H9 (cell line): ENCODE measurements around the gene CMTM8. TPM values are rescaled to one million over a fixed set of nuclear protein-coding genes. Genes with fewer than 3 reads are reported as not detected.

Source experiments
- DNase-seq: peaks from one replicate; pipeline ENCODE4 v3.0.0-alpha.2; 2017
- H2AFZ ChIP-seq: one replicate; pipeline ENCODE4 v1.6.1; 2013; ENCODE audit warnings: mild to moderate bottlenecking, low read length, control low read depth, moderate library complexity
- H2AK5ac ChIP-seq: 2 replicates; pipeline ENCODE4 v1.6.1; 2013; ENCODE audit warnings: low read length, control low read depth, mixed read lengths; ENCODE audit not compliant: insufficient read length
- H2BK120ac ChIP-seq: one replicate; pipeline ENCODE4 v1.6.1; 2013; ENCODE audit warnings: low read depth, mild to moderate bottlenecking, low read length, control low read depth, inconsistent platforms; ENCODE audit not compliant: poor library complexity, severe bottlenecking
- H2BK12ac ChIP-seq: 2 replicates; pipeline ENCODE4 v1.6.1; 2013; ENCODE audit warnings: low read length, control low read depth, mixed read lengths, low read depth; ENCODE audit not compliant: insufficient read length
- H2BK15ac ChIP-seq: 2 replicates; pipeline ENCODE4 v1.6.1; 2013; ENCODE audit warnings: low read depth, low read length, control low read depth
- H2BK20ac ChIP-seq: one replicate; pipeline ENCODE4 v1.6.1; 2013; ENCODE audit warnings: low read depth, mild to moderate bottlenecking, low read length, control low read depth, inconsistent platforms; ENCODE audit not compliant: poor library complexity, severe bottlenecking
- H2BK5ac ChIP-seq: 2 replicates; pipeline ENCODE4 v1.6.1; 2013; ENCODE audit warnings: low read length, control low read depth, mixed read lengths; ENCODE audit not compliant: insufficient read length
- H3K14ac ChIP-seq: 2 replicates; pipeline ENCODE4 v1.6.1; 2013; ENCODE audit warnings: low read length, control low read depth; ENCODE audit not compliant: insufficient read depth
- H3K18ac ChIP-seq: 2 replicates; pipeline ENCODE4 v1.6.1; 2013; ENCODE audit warnings: low read depth, mild to moderate bottlenecking, mixed read lengths, low read length, control low read depth; ENCODE audit not compliant: insufficient read length
- H3K23ac ChIP-seq: 2 replicates; pipeline ENCODE4 v1.6.1; 2013; ENCODE audit warnings: low read length, control low read depth, mixed read lengths, low read depth; ENCODE audit not compliant: insufficient read length
- H3K23me2 ChIP-seq: 2 replicates; pipeline ENCODE4 v1.6.1; 2013; ENCODE audit warnings: low read depth, mild to moderate bottlenecking, mixed read lengths, low read length, control low read depth; ENCODE audit not compliant: insufficient read length, poor library complexity, severe bottlenecking
- H3K27ac ChIP-seq: 2 replicates; pipeline ENCODE4 v1.5.1; 2013; ENCODE audit warnings: low read length, control low read depth, mixed read lengths, low read depth; ENCODE audit not compliant: insufficient read length
- H3K27me3 ChIP-seq: 2 replicates; pipeline ENCODE4 v1.6.1; 2013; ENCODE audit warnings: low read length, control low read depth, inconsistent platforms; ENCODE audit not compliant: insufficient read depth
- H3K4ac ChIP-seq: 2 replicates; pipeline ENCODE4 v1.6.1; 2013; ENCODE audit warnings: low read depth, mild to moderate bottlenecking, control low read depth, inconsistent platforms, low read length, moderate library complexity
- H3K4me1 ChIP-seq: 2 replicates; pipeline ENCODE4 v1.6.1; 2013; ENCODE audit warnings: low read length, control low read depth, inconsistent platforms; ENCODE audit not compliant: insufficient read depth
- H3K4me2 ChIP-seq: 2 replicates; pipeline ENCODE4 v1.6.1; 2013; ENCODE audit warnings: low read length, control low read depth, mixed read lengths; ENCODE audit not compliant: insufficient read length, insufficient read depth
- H3K56ac ChIP-seq: 2 replicates; pipeline ENCODE4 v1.6.1; 2013; ENCODE audit warnings: low read depth, mild to moderate bottlenecking, mixed read lengths, low read length, control low read depth; ENCODE audit not compliant: insufficient read length
- H3K79me1 ChIP-seq: 2 replicates; pipeline ENCODE4 v1.6.1; 2013; ENCODE audit warnings: low read depth, mild to moderate bottlenecking, moderate library complexity, low read length, control low read depth, inconsistent platforms; ENCODE audit not compliant: insufficient read depth, poor library complexity, severe bottlenecking
- H3K79me2 ChIP-seq: 2 replicates; pipeline ENCODE4 v1.6.1; 2013; ENCODE audit warnings: low read length, control low read depth, inconsistent platforms; ENCODE audit not compliant: insufficient read depth
- H3K9ac ChIP-seq: 2 replicates; pipeline ENCODE4 v1.6.1; 2013; ENCODE audit warnings: low read length, control low read depth, mixed read lengths; ENCODE audit not compliant: insufficient read length; ENCODE audit errors: extremely low read depth
- H3K9me3 ChIP-seq: one replicate; pipeline ENCODE4 v1.6.1; 2013; ENCODE audit warnings: low read depth, low read length, inconsistent platforms; ENCODE audit not compliant: control insufficient read depth
- H3T11ph ChIP-seq: one replicate; pipeline ENCODE4 v1.6.1; 2013; ENCODE audit warnings: mild to moderate bottlenecking, low read length, control low read depth, inconsistent platforms
- H4K20me1 ChIP-seq: one replicate; pipeline ENCODE4 v1.6.1; 2013; ENCODE audit not compliant: control insufficient read depth, insufficient read length, insufficient read depth
- H4K5ac ChIP-seq: 2 replicates; pipeline ENCODE4 v1.6.1; 2013; ENCODE audit warnings: low read depth, mild to moderate bottlenecking, mixed read lengths, low read length, control low read depth; ENCODE audit not compliant: insufficient read length
- H4K8ac ChIP-seq: replicated peaks from 2 replicates; pipeline ENCODE4 v1.6.1; 2013; ENCODE audit warnings: low read length, control low read depth, mixed read lengths, low read depth; ENCODE audit not compliant: insufficient read length
- H4K91ac ChIP-seq: 2 replicates; pipeline ENCODE4 v1.6.1; 2013; ENCODE audit warnings: low read depth, mild to moderate bottlenecking, moderate library complexity, mixed read lengths, low read length, control low read depth; ENCODE audit not compliant: insufficient read length
- H3K27ac Mint-ChIP-seq, 3 experiments: 2 replicates in 2 of 3; 3 replicates in 1 of 3; pipeline ENCODE4 v1.8.0; 2020 to 2021; ENCODE audit warnings: mixed read lengths in 3 of 3, mild to moderate bottlenecking in 1 of 3, moderate library complexity in 1 of 3
- H3K27me3 Mint-ChIP-seq: 2 replicates; pipeline ENCODE4 v1.8.0; 2021; ENCODE audit warnings: low read depth, mild to moderate bottlenecking, moderate library complexity, mixed read lengths
- H3K36me3 Mint-ChIP-seq, 3 experiments: 2 replicates in 2 of 3; 3 replicates in 1 of 3; pipeline ENCODE4 v1.8.0; 2020 to 2021; ENCODE audit warnings: low read depth in 3 of 3, mixed read lengths in 3 of 3; ENCODE audit not compliant: insufficient read depth in 1 of 3
- H3K4me1 Mint-ChIP-seq, 2 experiments: 2 replicates each; pipeline ENCODE4 v1.8.0; 2020; ENCODE audit warnings: mixed read lengths in 2 of 2
- H3K4me3 Mint-ChIP-seq, 2 experiments: 2 replicates in 1 of 2; 3 replicates in 1 of 2; pipeline ENCODE4 v1.8.0; 2020 to 2021; ENCODE audit warnings: mild to moderate bottlenecking in 2 of 2, mixed read lengths in 2 of 2, moderate library complexity in 1 of 2
- H3K9me3 Mint-ChIP-seq, 2 experiments: 2 replicates in 1 of 2; 3 replicates in 1 of 2; pipeline ENCODE4 v1.8.0; 2020; ENCODE audit warnings: mild to moderate bottlenecking in 2 of 2, mixed read lengths in 2 of 2, moderate library complexity in 1 of 2
- CTCF ChIP-seq: fragments of 200-600 bp; sonication (generic); conservative IDR thresholded peaks from 3 replicates; pipeline ENCODE4 v1.8.0; 2021; ENCODE audit warnings: antibody characterized with exemption, mild to moderate bottlenecking
- WGBS: extraction: QIAGEN DNeasy Blood & Tissue Kit; methylation state at CpG from one replicate; pipeline ENCODE4 v1.1.7; 2013; ENCODE audit warnings: missing lambda C conversion rate, low lambda C conversion rate, mixed read lengths; ENCODE audit not compliant: insufficient read length; ENCODE audit errors: extremely low coverage; 5-methylcytosine and 5-hydroxymethylcytosine counted together
- total RNA-seq: library from RNA; stranded (reverse); gene quantifications from 2 replicates; pipeline ENCODE4 v1.2.1, GENCODE V29; 2021

The CMTM8 gene
- total RNA-seq, 1 experiment from 2014 or later = 4.0 TPM

- H3K27me3 ChIP-seq = no peaks in the 10 kb centered on the region
- no peak for DNase-seq
- no peak overlapping the region for H2BK20ac ChIP-seq
- H3T11ph ChIP-seq = no peak overlapping the region
- no peaks in the 10 kb centered on the region for H3K9me3 ChIP-seq
- no peak overlapping the region for H2BK12ac ChIP-seq
- Mint-ChIP-seq H3K27ac (no peak overlapping the region), H3K4me1 (no peaks in the 10 kb centered on the region), H3K27me3 (peaks cover 1% of the 10 kb centered on the region; the same call in 1 of the 2 replicates), H3K4me3 (no peak overlapping the region), H3K36me3 (no peaks in the 10 kb centered on the region), H3K9me3 (no peaks in the 10 kb centered on the region)
- no peaks in the 10 kb centered on the region for H3K79me1 ChIP-seq
- no CpG with 5 or more reads among the region's 1 CpG for WGBS
- no peak overlapping the region for H2BK120ac ChIP-seq
- H3K4me1 ChIP-seq = no peaks in the 10 kb centered on the region
- H3K23me2 ChIP-seq = no peaks in the 10 kb centered on the region
- no peak overlapping the region for H3K4me2 ChIP-seq
- H2BK5ac ChIP-seq = no peak overlapping the region
- no peaks in the 10 kb centered on the region for H3K79me2 ChIP-seq
- no peak overlapping the region for H3K18ac ChIP-seq
- no peak overlapping the region for H4K8ac ChIP-seq
- H3K27ac ChIP-seq = no peak overlapping the region
- no peak overlapping the region for H3K14ac ChIP-seq
- no peak overlapping the region for H3K9ac ChIP-seq
- no peak overlapping the region for H2BK15ac ChIP-seq
- H2AFZ ChIP-seq = no peak overlapping the region
- no peaks in the 10 kb centered on the region for H4K20me1 ChIP-seq
- no peak overlapping the region for H4K5ac ChIP-seq
- H3K56ac ChIP-seq = no peak overlapping the region
- no peak overlapping the region for H3K23ac ChIP-seq
- TF ChIP-seq CTCF = no peak
- H2AK5ac ChIP-seq = no peak overlapping the region
- no peak overlapping the region for H3K4ac ChIP-seq
- no peak overlapping the region for H4K91ac ChIP-seq
Measured at GRCh38 chr3:32197991-32198390, 40.5 kb upstream of the CMTM8 start.
